Prostate gland (tissue), 2 donors: ENCODE data around the gene ARHGAP26.

Experiments used
- POLR2A ChIP-seq: fragments of 450-650 bp; IDR thresholded peaks from one replicate; pipeline ENCODE4 v1.6.1; 2016; ENCODE audit warnings: antibody characterized with exemption, mild to moderate bottlenecking
- POLR2AphosphoS5 ChIP-seq: sonication (generic); formaldehyde crosslinking; IDR thresholded peaks from one replicate; pipeline ENCODE4 v1.6.1; 2017; ENCODE audit warnings: antibody characterized with exemption
- TF ChIP-seq, protein P1 (sequence below), 4 experiments: fragments of 200-600 bp in 2 of 4; fragments of 450-650 bp in 2 of 4; sonication (generic) in 2 of 4; IDR thresholded peaks; 1 replicate in 3 of 4; 2 replicates in 1 of 4; pipeline ENCODE4 v1.5.1; 2016 to 2019; ENCODE audit warnings: antibody characterized with exemption in 4 of 4, mild to moderate bottlenecking in 2 of 4, moderate library complexity in 2 of 4

- TF ChIP-seq, protein P1, sequence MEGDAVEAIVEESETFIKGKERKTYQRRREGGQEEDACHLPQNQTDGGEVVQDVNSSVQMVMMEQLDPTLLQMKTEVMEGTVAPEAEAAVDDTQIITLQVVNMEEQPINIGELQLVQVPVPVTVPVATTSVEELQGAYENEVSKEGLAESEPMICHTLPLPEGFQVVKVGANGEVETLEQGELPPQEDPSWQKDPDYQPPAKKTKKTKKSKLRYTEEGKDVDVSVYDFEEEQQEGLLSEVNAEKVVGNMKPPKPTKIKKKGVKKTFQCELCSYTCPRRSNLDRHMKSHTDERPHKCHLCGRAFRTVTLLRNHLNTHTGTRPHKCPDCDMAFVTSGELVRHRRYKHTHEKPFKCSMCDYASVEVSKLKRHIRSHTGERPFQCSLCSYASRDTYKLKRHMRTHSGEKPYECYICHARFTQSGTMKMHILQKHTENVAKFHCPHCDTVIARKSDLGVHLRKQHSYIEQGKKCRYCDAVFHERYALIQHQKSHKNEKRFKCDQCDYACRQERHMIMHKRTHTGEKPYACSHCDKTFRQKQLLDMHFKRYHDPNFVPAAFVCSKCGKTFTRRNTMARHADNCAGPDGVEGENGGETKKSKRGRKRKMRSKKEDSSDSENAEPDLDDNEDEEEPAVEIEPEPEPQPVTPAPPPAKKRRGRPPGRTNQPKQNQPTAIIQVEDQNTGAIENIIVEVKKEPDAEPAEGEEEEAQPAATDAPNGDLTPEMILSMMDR (IDR thresholded peaks at IDR 0.05), result no peak
- TF ChIP-seq POLR2AphosphoS5 (no peak), POLR2A (no peak)
These were observed 361.8 kb downstream of the ARHGAP26 start for GRCh38 chr5:143131972-143132371.
